ENCODE results near the gene NGFR.

The NGFR gene

GRCh38 chr17:49551221-49552069 is 56.4 kb downstream of the NGFR start:
- no peak overlapping the region for H3K4me3 ChIP-seq (ENCODE audit: low read length in 2 of 2)
- no peaks in the 10 kb centered on the region for H3K9me3 ChIP-seq (ENCODE audit: control insufficient read depth in 2 of 2, low read length in 2 of 2)
- no peaks in the 10 kb centered on the region for H3K36me3 ChIP-seq (ENCODE audit: control insufficient read depth in 2 of 2, insufficient read depth in 2 of 2, low read length in 2 of 2)
- peaks cover 4 to 9% of the 10 kb centered on the region in 2 donors for H3K4me1 ChIP-seq (ENCODE audit: control insufficient read depth in 2 of 2, insufficient read depth in 2 of 2, low read length in 2 of 2)
- H3K27me3 ChIP-seq (ENCODE audit: control insufficient read depth in 2 of 2, insufficient read depth in 2 of 2, low read length in 2 of 2), result no peaks in the 10 kb centered on the region
- H3K27ac ChIP-seq (ENCODE audit: low read depth in 2 of 2, low read length in 2 of 2), result no peak overlapping the region
- no peak overlapping the region for H3K9ac ChIP-seq (ENCODE audit: low read depth in 1 of 2, low read length in 2 of 2)

- H3K27me3 ChIP-seq (ENCODE audit: control insufficient read depth in 2 of 2, insufficient read depth in 2 of 2, low read length in 2 of 2), result peaks cover 0 to 2% of the 10 kb centered on the region in 2 donors
- H3K27ac ChIP-seq (ENCODE audit: low read depth in 2 of 2, low read length in 2 of 2), result no peak overlapping the region
- H3K9ac ChIP-seq (ENCODE audit: low read depth in 1 of 2, low read length in 2 of 2), result no peak overlapping the region
These were observed 57.1 kb downstream of the NGFR start for GRCh38 chr17:49552070-49552751.

DNA sequence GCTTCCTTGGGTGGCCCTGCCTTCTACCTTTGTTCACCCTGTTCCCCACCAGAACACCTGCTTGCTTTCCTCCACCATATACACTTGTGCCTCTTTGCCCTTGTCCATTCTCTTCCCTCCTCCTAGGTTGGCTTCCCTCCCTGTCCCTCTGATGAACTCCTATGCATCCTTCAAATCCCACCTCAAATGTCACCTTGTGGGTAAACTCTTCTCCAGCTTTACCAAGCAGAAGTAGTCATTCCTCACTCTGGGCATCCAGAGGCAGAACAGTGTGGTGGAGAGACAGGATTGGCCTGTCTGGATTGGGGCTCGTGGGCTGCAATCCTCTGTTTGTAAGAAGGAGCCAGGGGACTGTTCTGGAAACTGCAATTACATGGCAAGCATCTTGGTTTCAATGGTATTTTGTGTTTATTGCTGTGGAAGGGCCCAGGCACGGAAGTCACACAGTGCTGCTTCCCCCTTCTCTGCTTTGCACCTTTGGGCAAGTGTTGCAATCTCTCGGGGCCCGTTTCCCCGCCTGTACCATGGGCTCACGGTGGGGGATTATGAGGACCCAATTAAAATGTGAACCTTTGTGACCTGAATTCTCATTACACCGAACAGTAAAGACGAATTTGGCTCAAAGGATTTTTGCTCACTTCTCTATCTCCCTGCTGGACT is 58.7 kb downstream of the NGFR start:
- Histone ChIP-seq H3K9ac (ENCODE audit: low read depth in 1 of 2, low read length in 2 of 2) (no peak overlapping the region), H3K27ac (ENCODE audit: low read depth in 2 of 2, low read length in 2 of 2) (no peak overlapping the region), H3K4me3 (ENCODE audit: low read length in 2 of 2) (no peak overlapping the region), H3K36me3 (ENCODE audit: control insufficient read depth in 2 of 2, insufficient read depth in 2 of 2, low read length in 2 of 2) (no peaks in the 10 kb centered on the region), H3K4me1 (ENCODE audit: control insufficient read depth in 2 of 2, insufficient read depth in 2 of 2, low read length in 2 of 2) (peaks cover 4 to 9% of the 10 kb centered on the region in 2 donors), H3K27me3 (ENCODE audit: control insufficient read depth in 2 of 2, insufficient read depth in 2 of 2, low read length in 2 of 2) (peaks cover 0 to 4% of the 10 kb centered on the region in 2 donors), H3K9me3 (ENCODE audit: control insufficient read depth in 2 of 2, low read length in 2 of 2) (no peaks in the 10 kb centered on the region)

More at GRCh38 chr17:49552070-49552751, 57.1 kb downstream of the NGFR start:
- Histone ChIP-seq H3K36me3 (ENCODE audit: control insufficient read depth in 2 of 2, insufficient read depth in 2 of 2, low read length in 2 of 2) (no peaks in the 10 kb centered on the region), H3K4me1 (ENCODE audit: control insufficient read depth in 2 of 2, insufficient read depth in 2 of 2, low read length in 2 of 2) (peaks cover 4 to 9% of the 10 kb centered on the region in 2 donors), H3K9me3 (ENCODE audit: control insufficient read depth in 2 of 2, low read length in 2 of 2) (no peaks in the 10 kb centered on the region), H3K4me3 (ENCODE audit: low read length in 2 of 2) (no peak overlapping the region)

DNA sequence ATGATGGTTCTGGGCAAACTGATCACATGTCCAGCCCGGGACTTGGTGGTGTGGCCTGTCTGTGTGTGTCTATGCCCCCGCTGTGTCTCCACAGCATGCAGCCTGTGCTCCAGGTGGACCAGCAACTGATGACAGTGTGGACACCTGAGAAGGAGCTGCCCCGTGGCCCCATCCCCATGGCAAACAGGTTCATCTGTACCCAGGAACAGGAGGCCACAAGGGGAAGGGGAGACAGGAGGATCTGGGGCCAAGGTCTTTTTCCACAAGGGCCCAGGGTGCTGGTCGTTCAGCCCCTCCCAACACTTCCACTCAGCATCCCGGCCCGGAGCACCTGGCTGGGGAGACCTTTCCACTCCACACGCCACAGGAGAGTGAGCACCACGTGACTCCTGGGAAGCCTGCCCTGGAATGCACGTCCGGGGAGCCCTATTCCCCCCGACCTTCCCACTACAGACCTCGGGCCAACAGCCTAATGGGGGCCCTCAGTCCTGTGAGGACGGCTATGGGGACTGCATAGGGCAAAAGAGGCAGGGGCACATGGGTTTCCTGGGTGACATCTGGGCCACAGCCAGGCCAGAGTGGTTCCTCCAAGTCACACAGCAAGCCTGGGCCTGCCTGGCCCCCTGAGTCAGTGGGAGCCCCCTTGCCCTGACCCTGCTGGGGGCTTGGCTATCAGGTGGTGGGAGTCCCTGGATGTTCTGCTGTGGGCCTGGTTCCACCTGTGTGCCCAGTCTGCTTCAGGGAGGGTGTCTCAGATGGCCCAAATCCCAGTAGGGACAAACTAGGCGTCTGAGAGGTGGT is 59.8 kb downstream of the NGFR start:
- Histone ChIP-seq H3K27ac (ENCODE audit: low read depth in 2 of 2, low read length in 2 of 2) (no peak overlapping the region), H3K4me3 (ENCODE audit: low read length in 2 of 2) (no peak overlapping the region), H3K4me1 (ENCODE audit: control insufficient read depth in 2 of 2, insufficient read depth in 2 of 2, low read length in 2 of 2) (peaks cover 4 to 9% of the 10 kb centered on the region in 2 donors)

DNA sequence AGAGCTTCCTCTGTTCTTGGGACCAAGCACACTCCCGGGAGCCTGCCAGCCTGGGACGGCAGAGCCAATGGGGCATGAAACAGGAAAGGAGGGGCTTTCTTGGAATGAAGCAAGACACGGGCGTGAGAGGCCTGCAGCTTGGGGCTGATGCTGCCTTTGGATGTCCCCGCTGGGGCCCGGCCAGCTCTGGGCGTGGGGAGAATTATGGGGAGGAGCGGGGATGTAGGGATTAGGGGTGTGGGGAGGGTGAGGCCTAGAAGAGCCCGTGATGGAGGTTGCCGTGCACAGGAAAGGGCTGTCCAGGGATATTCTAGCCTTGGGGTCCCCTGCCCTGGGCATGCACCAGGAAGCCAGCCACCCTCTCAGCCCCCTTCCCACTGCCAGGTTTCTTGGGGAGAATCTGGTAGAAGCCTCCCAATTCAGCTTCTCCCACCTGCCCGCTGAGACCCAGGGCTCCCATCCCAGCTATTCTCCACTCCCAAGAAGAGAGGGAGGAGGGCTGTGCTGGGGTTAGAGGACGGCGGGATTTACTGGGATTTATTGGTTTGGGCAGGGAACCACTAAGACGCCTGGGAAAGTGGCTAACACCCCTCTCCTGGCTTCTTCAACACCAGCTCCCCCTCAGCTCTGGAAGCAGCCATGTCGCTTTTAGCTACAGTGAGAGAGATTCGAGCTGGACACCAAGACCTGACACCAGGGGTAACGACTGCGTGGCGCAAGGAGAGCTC is 60.6 kb downstream of the NGFR start:
- Histone ChIP-seq H3K4me1 (ENCODE audit: control insufficient read depth in 2 of 2, insufficient read depth in 2 of 2, low read length in 2 of 2) (peaks cover 4 to 9% of the 10 kb centered on the region in 2 donors), H3K4me3 (ENCODE audit: low read length in 2 of 2) (peak overlapping the region in 1 of 2 donors; percentile 52), H3K27me3 (ENCODE audit: control insufficient read depth in 2 of 2, insufficient read depth in 2 of 2, low read length in 2 of 2) (peaks cover 0 to 4% of the 10 kb centered on the region in 2 donors), H3K36me3 (ENCODE audit: control insufficient read depth in 2 of 2, insufficient read depth in 2 of 2, low read length in 2 of 2) (no peaks in the 10 kb centered on the region), H3K9me3 (ENCODE audit: control insufficient read depth in 2 of 2, low read length in 2 of 2) (no peaks in the 10 kb centered on the region), H3K9ac (ENCODE audit: low read depth in 1 of 2, low read length in 2 of 2) (no peak overlapping the region), H3K27ac (ENCODE audit: low read depth in 2 of 2, low read length in 2 of 2) (no peak overlapping the region)

More for the DNA sequence above, 59.8 kb downstream of the NGFR start:
- H3K9ac ChIP-seq (ENCODE audit: low read depth in 1 of 2, low read length in 2 of 2), result no peak overlapping the region
- no peaks in the 10 kb centered on the region for H3K9me3 ChIP-seq (ENCODE audit: control insufficient read depth in 2 of 2, low read length in 2 of 2)
- H3K27me3 ChIP-seq (ENCODE audit: control insufficient read depth in 2 of 2, insufficient read depth in 2 of 2, low read length in 2 of 2), result peaks cover 0 to 4% of the 10 kb centered on the region in 2 donors
- no peaks in the 10 kb centered on the region for H3K36me3 ChIP-seq (ENCODE audit: control insufficient read depth in 2 of 2, insufficient read depth in 2 of 2, low read length in 2 of 2)

GRCh38 chr17:49556223-49556943 is 61.3 kb downstream of the NGFR start:
- Histone ChIP-seq H3K9me3 (ENCODE audit: control insufficient read depth in 2 of 2, low read length in 2 of 2) (no peaks in the 10 kb centered on the region), H3K27ac (ENCODE audit: low read depth in 2 of 2, low read length in 2 of 2) (no peak overlapping the region), H3K4me1 (ENCODE audit: control insufficient read depth in 2 of 2, insufficient read depth in 2 of 2, low read length in 2 of 2) (peaks cover 4 to 9% of the 10 kb centered on the region in 2 donors), H3K36me3 (ENCODE audit: control insufficient read depth in 2 of 2, insufficient read depth in 2 of 2, low read length in 2 of 2) (no peaks in the 10 kb centered on the region), H3K27me3 (ENCODE audit: control insufficient read depth in 2 of 2, insufficient read depth in 2 of 2, low read length in 2 of 2) (peaks cover 0 to 4% of the 10 kb centered on the region in 2 donors), H3K4me3 (ENCODE audit: low read length in 2 of 2) (peak overlapping the region in 1 of 2 donors; percentile 52), H3K9ac (ENCODE audit: low read depth in 1 of 2, low read length in 2 of 2) (no peak overlapping the region)

- H3K36me3 ChIP-seq (ENCODE audit: control insufficient read depth in 2 of 2, insufficient read depth in 2 of 2, low read length in 2 of 2), result no peaks in the 10 kb centered on the region
- peaks cover 4 to 5% of the 10 kb centered on the region in 2 donors for H3K4me1 ChIP-seq (ENCODE audit: control insufficient read depth in 2 of 2, insufficient read depth in 2 of 2, low read length in 2 of 2)
- no peak overlapping the region for H3K4me3 ChIP-seq (ENCODE audit: low read length in 2 of 2)
- H3K9ac ChIP-seq (ENCODE audit: low read depth in 1 of 2, low read length in 2 of 2), result no peak overlapping the region
- no peak overlapping the region for H3K27ac ChIP-seq (ENCODE audit: low read depth in 2 of 2, low read length in 2 of 2)
- no peaks in the 10 kb centered on the region for H3K9me3 ChIP-seq (ENCODE audit: control insufficient read depth in 2 of 2, low read length in 2 of 2)
- H3K27me3 ChIP-seq (ENCODE audit: control insufficient read depth in 2 of 2, insufficient read depth in 2 of 2, low read length in 2 of 2), result peaks cover 0 to 4% of the 10 kb centered on the region in 2 donors
These were observed 62.4 kb downstream of the NGFR start for GRCh38 chr17:49557312-49558024.
